NCI-H1436 treated with DMSO at 0.1 percent for 48 hours (cell line): ENCODE results near the gene PLIN5.
"Not testable (repeated sequence)": the region's sequence is repeated elsewhere in the genome, so short reads cannot be mapped to it uniquely, and the experiment has no call there.

Source experiments
- DNase-seq: peaks from one replicate; lab custom pipeline; 2025; lab: John Stamatoyannopoulos, UW

Gene PLIN5

GRCh38 chr19:4568886-4569285 is 33.9 kb upstream of the PLIN5 start:
- no peak for DNase-seq

GRCh38 chr19:4567584-4568071 is 32.6 kb upstream of the PLIN5 start:
- no peak for DNase-seq

GRCh38 chr19:4566402-4567051 is 31.5 kb upstream of the PLIN5 start:
- DNase-seq, result no peak

- DNase-seq, result not testable (repeated sequence)
Measured at GRCh38 chr19:4563562-4563961, 28.5 kb upstream of the PLIN5 start.

GRCh38 chr19:4562085-4562484 is 27.1 kb upstream of the PLIN5 start:
- DNase-seq, result not testable (repeated sequence)

- DNase-seq, result no peak
Measured at GRCh38 chr19:4559569-4559968, 24.5 kb upstream of the PLIN5 start, which contains the start of gene SEMA6B. TSS of gene SEMA6B (minus strand) at chr19:4559684. CDS start at chr19:4558457, 1,227 bp downstream.

- no peak for DNase-seq
Measured at GRCh38 chr19:4557971-4558941, 23.2 kb upstream of the PLIN5 start.

- DNase-seq, result no peak
Measured at GRCh38 chr19:4557144-4557970, 22.3 kb upstream of the PLIN5 start.

- DNase-seq, result no peak
Measured at GRCh38 chr19:4556597-4557127, 21.6 kb upstream of the PLIN5 start.

- no peak for DNase-seq
Measured at GRCh38 chr19:4555657-4556561, 20.9 kb upstream of the PLIN5 start.

GRCh38 chr19:4554717-4555116 is 19.7 kb upstream of the PLIN5 start:
- DNase-seq, result no peak

GRCh38 chr19:4553775-4554174 is 18.8 kb upstream of the PLIN5 start:
- no peak for DNase-seq

- DNase-seq, result no peak
Measured at GRCh38 chr19:4553092-4553695, 18.2 kb upstream of the PLIN5 start.

GRCh38 chr19:4552525-4552819 is 17.4 kb upstream of the PLIN5 start:
- no peak for DNase-seq

GRCh38 chr19:4550479-4551050 is 15.5 kb upstream of the PLIN5 start:
- no peak for DNase-seq

- DNase-seq, result no peak
Measured at GRCh38 chr19:4550018-4550417, 15.0 kb upstream of the PLIN5 start.

GRCh38 chr19:4548238-4548584 is 13.2 kb upstream of the PLIN5 start:
- DNase-seq, result no peak

GRCh38 chr19:4547303-4548237 is 12.5 kb upstream of the PLIN5 start:
- DNase-seq, result no peak
